T-helper 1 cell treated with Interleukin-12 subunit alpha and Interleukin-12 subunit beta and Interleukin-4 antibody, amounts not matched to agents 30 μg/mL and 1 μg/mL, for 36 hours (primary cell): ENCODE measurements around the gene RUNX3.
A peak's percentile ranks its signal among the peaks of the same experiment; 100 is the strongest.
"Not testable (repeated sequence)": the region's sequence is repeated elsewhere in the genome, so short reads cannot be mapped to it uniquely, and the experiment has no call there.

Source experiments
- H3K27ac Mint-ChIP-seq: one replicate; pipeline ENCODE4 v1.8.0; 2021; ENCODE audit warnings: mild to moderate bottlenecking, mixed read lengths
- H3K27me3 Mint-ChIP-seq: one replicate; pipeline ENCODE4 v1.8.0; 2021; ENCODE audit warnings: low read depth, mixed read lengths
- H3K36me3 Mint-ChIP-seq: one replicate; pipeline ENCODE4 v1.8.0; 2021; ENCODE audit warnings: low read depth, mixed read lengths
- H3K4me1 Mint-ChIP-seq: one replicate; pipeline ENCODE4 v1.8.0; 2021; ENCODE audit warnings: low read depth, mixed read lengths
- H3K4me3 Mint-ChIP-seq: one replicate; pipeline ENCODE4 v1.8.0; 2021; ENCODE audit warnings: mild to moderate bottlenecking, moderate library complexity, mixed read lengths
- H3K9me3 Mint-ChIP-seq: one replicate; pipeline ENCODE4 v1.8.0; 2021; ENCODE audit warnings: mixed read lengths

Gene RUNX3

GRCh38 chr1:24930260-24931145 lies at the start of gene RUNX3:
TSS of gene RUNX3 (minus strand) at chr1:24930276. CDS start at chr1:24929868, 408 bp downstream.
- H3K36me3 Mint-ChIP-seq, result peaks cover 54% of the 10 kb centered on the region
- H3K27me3 Mint-ChIP-seq, result no peaks in the 10 kb centered on the region
- peak within 1 kb of the TSS; percentile 88 for H3K27ac Mint-ChIP-seq
- H3K4me1 Mint-ChIP-seq, result peaks cover 54% of the 10 kb centered on the region
- peak within 1 kb of the TSS; percentile 94 for H3K4me3 Mint-ChIP-seq
- H3K9me3 Mint-ChIP-seq, result no peaks in the 10 kb centered on the region

- H3K9me3 Mint-ChIP-seq, result peaks cover 32% of the 10 kb centered on the region
- H3K27ac Mint-ChIP-seq, H3K4me3 Mint-ChIP-seq, H3K27me3 Mint-ChIP-seq: not testable (repeated sequence)
- peaks cover 30% of the 10 kb centered on the region for H3K36me3 Mint-ChIP-seq
- H3K4me1 Mint-ChIP-seq, result peaks cover 67% of the 10 kb centered on the region
These were observed 49.2 kb upstream of the RUNX3 start for GRCh38 chr1:24979232-24979631.

GRCh38 chr1:24978383-24979032 lies 48.4 kb upstream of the RUNX3 start:
- peaks cover 64% of the 10 kb centered on the region for H3K4me1 Mint-ChIP-seq
- peaks cover 35% of the 10 kb centered on the region for H3K9me3 Mint-ChIP-seq
- H3K27me3 Mint-ChIP-seq, result no peaks in the 10 kb centered on the region
- peaks cover 33% of the 10 kb centered on the region for H3K36me3 Mint-ChIP-seq
- peak overlapping the region; percentile 12 for H3K27ac Mint-ChIP-seq
- peak overlapping the region; percentile 5 for H3K4me3 Mint-ChIP-seq

GRCh38 chr1:24975391-24975790 lies 45.3 kb upstream of the RUNX3 start:
- H3K9me3 Mint-ChIP-seq, result peaks cover 39% of the 10 kb centered on the region
- no peak overlapping the region for H3K27ac Mint-ChIP-seq
- no peaks in the 10 kb centered on the region for H3K27me3 Mint-ChIP-seq
- H3K4me1 Mint-ChIP-seq, result peaks cover 61% of the 10 kb centered on the region
- no peak overlapping the region for H3K4me3 Mint-ChIP-seq
- peaks cover 35% of the 10 kb centered on the region for H3K36me3 Mint-ChIP-seq

GRCh38 chr1:24973315-24973714 lies 43.2 kb upstream of the RUNX3 start:
- H3K36me3 Mint-ChIP-seq, result peaks cover 33% of the 10 kb centered on the region
- H3K27ac Mint-ChIP-seq, result peak overlapping the region; percentile 26
- no peak overlapping the region for H3K4me3 Mint-ChIP-seq
- no peaks in the 10 kb centered on the region for H3K27me3 Mint-ChIP-seq
- peaks cover 55% of the 10 kb centered on the region for H3K4me1 Mint-ChIP-seq
- peaks cover 39% of the 10 kb centered on the region for H3K9me3 Mint-ChIP-seq

GRCh38 chr1:24972915-24973242 lies 42.8 kb upstream of the RUNX3 start:
- Mint-ChIP-seq H3K9me3 (peaks cover 35% of the 10 kb centered on the region), H3K36me3 (peaks cover 28% of the 10 kb centered on the region), H3K4me1 (peaks cover 55% of the 10 kb centered on the region), H3K27ac (peak overlapping the region; percentile 26), H3K4me3 (no peak overlapping the region), H3K27me3 (no peaks in the 10 kb centered on the region)

GRCh38 chr1:24972221-24972914 lies 42.3 kb upstream of the RUNX3 start:
- peaks cover 57% of the 10 kb centered on the region for H3K4me1 Mint-ChIP-seq

GRCh38 chr1:24970926-24971875 lies 41.1 kb upstream of the RUNX3 start:
- Mint-ChIP-seq H3K4me1 (peaks cover 64% of the 10 kb centered on the region), H3K4me3 (peak overlapping the region; percentile 15), H3K27ac (peak overlapping the region; percentile 64), H3K27me3 (no peaks in the 10 kb centered on the region), H3K36me3 (peaks cover 23% of the 10 kb centered on the region), H3K9me3 (peaks cover 26% of the 10 kb centered on the region)

More at GRCh38 chr1:24972221-24972914, 42.3 kb upstream of the RUNX3 start:
- Mint-ChIP-seq H3K36me3 (peaks cover 27% of the 10 kb centered on the region), H3K27ac (no peak overlapping the region), H3K4me3 (no peak overlapping the region), H3K27me3 (no peaks in the 10 kb centered on the region), H3K9me3 (peaks cover 34% of the 10 kb centered on the region)

GRCh38 chr1:24970399-24970753 lies 40.3 kb upstream of the RUNX3 start:
- no peak overlapping the region for H3K4me3 Mint-ChIP-seq
- no peaks in the 10 kb centered on the region for H3K27me3 Mint-ChIP-seq
- peak overlapping the region; percentile 65 for H3K27ac Mint-ChIP-seq
- H3K9me3 Mint-ChIP-seq, result peaks cover 18% of the 10 kb centered on the region
- H3K4me1 Mint-ChIP-seq, result peaks cover 72% of the 10 kb centered on the region
- H3K36me3 Mint-ChIP-seq, result peaks cover 17% of the 10 kb centered on the region

- H3K4me1 Mint-ChIP-seq, result peaks cover 75% of the 10 kb centered on the region
- H3K9me3 Mint-ChIP-seq, result peaks cover 12% of the 10 kb centered on the region
- H3K36me3 Mint-ChIP-seq, result peaks cover 13% of the 10 kb centered on the region
- peak overlapping the region; percentile 65 for H3K27ac Mint-ChIP-seq
- H3K27me3 Mint-ChIP-seq, result no peaks in the 10 kb centered on the region
- peak overlapping the region; percentile 59 for H3K4me3 Mint-ChIP-seq
These were observed 39.7 kb upstream of the RUNX3 start for GRCh38 chr1:24969596-24970398.

GRCh38 chr1:24968941-24969585 lies 39.0 kb upstream of the RUNX3 start:
- H3K36me3 Mint-ChIP-seq, result peaks cover 10% of the 10 kb centered on the region
- peak overlapping the region; percentile 49 for H3K27ac Mint-ChIP-seq
- H3K9me3 Mint-ChIP-seq, result peaks cover 5% of the 10 kb centered on the region
- H3K4me1 Mint-ChIP-seq, result peaks cover 72% of the 10 kb centered on the region
- no peaks in the 10 kb centered on the region for H3K27me3 Mint-ChIP-seq
- H3K4me3 Mint-ChIP-seq, result no peak overlapping the region

GRCh38 chr1:24967962-24968361 lies 37.9 kb upstream of the RUNX3 start:
- peaks cover under 1% of the 10 kb centered on the region for H3K9me3 Mint-ChIP-seq
- no peak overlapping the region for H3K4me3 Mint-ChIP-seq
- H3K27me3 Mint-ChIP-seq, result no peaks in the 10 kb centered on the region
- peak overlapping the region; percentile 63 for H3K27ac Mint-ChIP-seq
- H3K4me1 Mint-ChIP-seq, result peaks cover 73% of the 10 kb centered on the region
- peaks cover 13% of the 10 kb centered on the region for H3K36me3 Mint-ChIP-seq

GRCh38 chr1:24967555-24967954 lies 37.5 kb upstream of the RUNX3 start:
- no peaks in the 10 kb centered on the region for H3K9me3 Mint-ChIP-seq
- H3K36me3 Mint-ChIP-seq, result peaks cover 16% of the 10 kb centered on the region
- no peaks in the 10 kb centered on the region for H3K27me3 Mint-ChIP-seq
- H3K4me1 Mint-ChIP-seq, result peaks cover 73% of the 10 kb centered on the region
- H3K27ac Mint-ChIP-seq, result no peak overlapping the region
- no peak overlapping the region for H3K4me3 Mint-ChIP-seq
